ENCODE data around the gene ARL5A.
A peak's percentile ranks its signal among the peaks of the same experiment; 100 is the strongest.

Gene ARL5A

GRCh38 chr2:151766437-151767153 is 61.6 kb downstream of the ARL5A start:
- DNase-seq (ENCODE audit: low spot score) = no peak

DNA sequence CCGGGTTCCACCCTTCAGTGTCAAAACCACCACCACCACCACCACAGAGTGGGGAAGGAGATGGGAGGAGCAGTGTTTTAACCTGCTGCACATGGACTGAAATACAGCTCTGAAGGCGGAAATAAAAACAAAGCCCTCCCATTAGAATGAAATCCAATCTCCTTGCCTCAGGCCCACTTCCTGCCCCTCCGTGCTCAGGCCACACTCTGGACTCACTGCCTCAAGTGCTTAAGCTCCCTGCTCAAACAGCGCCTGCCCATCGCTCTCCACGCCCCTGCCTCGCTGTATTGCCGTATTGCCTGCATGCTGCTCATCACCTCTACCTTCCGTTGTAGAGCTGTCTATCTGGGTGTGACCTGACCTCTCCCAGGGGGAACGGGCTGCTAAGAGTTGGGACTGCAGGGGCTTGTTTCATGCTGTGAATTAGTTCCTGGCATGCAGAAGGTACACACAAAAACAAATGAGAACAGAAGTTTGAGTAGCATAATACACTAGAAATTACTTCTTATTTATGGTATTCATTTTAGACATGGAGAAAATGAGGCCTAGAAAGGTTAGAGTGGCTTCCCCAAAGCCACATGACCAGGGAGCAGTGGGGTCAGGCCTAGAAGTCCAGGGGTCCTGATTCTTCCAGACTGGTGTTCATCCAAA is 62.3 kb downstream of the ARL5A start:
- no peak for DNase-seq (ENCODE audit: low spot score)

DNA sequence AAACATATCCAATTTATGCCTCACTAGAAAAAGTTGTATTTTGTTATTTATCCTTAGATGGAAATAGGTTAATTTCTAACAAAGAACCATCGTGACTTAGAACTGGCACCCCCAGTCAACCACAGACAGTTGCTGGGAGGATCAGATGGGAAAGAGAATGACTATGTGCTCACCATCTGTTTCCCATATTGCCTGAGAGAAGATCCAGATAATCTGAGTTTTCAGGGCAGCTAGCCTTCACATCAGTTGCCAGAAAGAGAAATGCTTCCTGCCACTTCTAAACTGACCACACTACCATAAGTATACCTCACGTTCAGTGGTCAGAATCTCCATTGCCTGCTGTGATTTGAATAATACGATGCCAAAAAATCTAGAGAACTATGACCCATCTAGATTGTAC is 65.5 kb downstream of the ARL5A start:
- no peak for DNase-seq (ENCODE audit: low spot score)

GRCh38 chr2:151761687-151762086 is 66.5 kb downstream of the ARL5A start:
- no peak for DNase-seq (ENCODE audit: low spot score)

DNA sequence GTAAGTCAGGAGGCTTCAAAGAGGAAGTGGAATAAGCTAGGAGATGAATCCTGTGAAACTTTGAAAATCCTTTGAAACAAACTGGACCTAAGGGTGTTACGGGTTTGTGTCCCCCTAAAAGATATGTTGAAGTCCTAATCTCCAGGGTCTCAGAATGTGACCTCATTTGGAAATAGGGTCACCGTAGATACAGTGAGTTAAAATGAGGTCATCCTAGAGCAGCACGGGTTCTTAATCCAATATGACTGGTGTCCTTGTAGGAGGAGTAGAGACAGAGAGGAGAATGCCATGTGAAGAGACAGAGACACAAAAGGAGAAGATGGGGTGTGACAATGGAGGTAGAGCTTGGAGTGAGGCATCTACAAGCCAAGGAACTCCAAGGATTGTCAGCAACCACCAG is 67.0 kb downstream of the ARL5A start:
- no peak for DNase-seq (ENCODE audit: low spot score)

DNA sequence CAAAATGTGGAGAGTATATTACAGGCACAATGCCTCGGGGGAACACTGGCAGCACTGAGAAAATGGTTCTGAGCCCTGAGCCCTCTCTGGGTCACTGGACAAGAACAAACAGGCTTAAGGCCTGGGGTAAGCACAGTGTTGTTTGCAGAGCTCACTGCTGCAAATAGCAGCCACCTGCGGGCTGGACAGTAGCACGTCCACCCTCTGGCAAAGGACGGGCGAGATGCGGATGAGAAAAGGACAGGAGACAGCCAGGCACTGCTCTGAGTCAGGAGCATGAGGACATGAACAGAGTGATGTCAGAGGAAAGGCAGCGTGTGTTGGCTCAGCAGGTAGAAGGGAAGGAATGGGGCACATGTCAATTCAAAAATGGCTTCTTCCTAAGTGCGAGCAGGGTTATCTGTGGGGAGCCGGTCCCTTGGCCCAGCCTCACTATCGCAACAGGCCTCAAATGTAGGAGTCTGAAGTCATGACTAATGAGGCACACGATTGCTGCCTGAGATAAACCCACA is 68.0 kb downstream of the ARL5A start:
- DNase-seq (ENCODE audit: low spot score) = no peak

- no peak for DNase-seq (ENCODE audit: low spot score)
Observed at GRCh38 chr2:151758744-151759143, 69.5 kb downstream of the ARL5A start.

- DNase-seq (ENCODE audit: low spot score) = peak; percentile 36
Observed at GRCh38 chr2:151757861-151758260, 70.4 kb downstream of the ARL5A start.

GRCh38 chr2:151756820-151757219 is 71.4 kb downstream of the ARL5A start:
- no peak for DNase-seq (ENCODE audit: low spot score)

GRCh38 chr2:151754253-151754897 is 73.8 kb downstream of the ARL5A start:
- DNase-seq (ENCODE audit: low spot score) = no peak

DNA sequence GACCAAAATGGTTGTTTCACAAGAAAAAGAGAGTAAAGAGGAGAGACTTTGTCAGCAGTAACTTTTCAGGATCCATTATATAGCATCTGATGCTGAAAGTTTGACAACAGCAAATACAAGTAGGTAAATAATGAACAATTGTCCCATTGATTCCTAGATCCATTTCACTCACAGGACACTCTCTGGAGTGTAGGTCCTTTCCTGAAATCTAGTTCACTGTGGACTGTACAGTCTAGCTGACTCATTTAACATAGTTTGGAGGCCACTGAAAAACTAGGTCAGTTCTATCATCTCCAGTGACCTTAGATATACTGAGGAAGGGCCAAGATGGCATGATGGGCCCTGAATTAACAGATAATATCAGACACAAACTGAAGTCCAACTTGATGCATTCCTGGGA is 74.7 kb downstream of the ARL5A start:
- DNase-seq (ENCODE audit: low spot score) = no peak
